GM18520 (cell line): Measurements from ENCODE around the gene TRIM37.
"Not testable (repeated sequence)": the region's sequence is repeated elsewhere in the genome, so short reads cannot be mapped to it uniquely, and the experiment has no call there.

ENCODE experiments used
- ATAC-seq: cut with Tn5 transposase; IDR thresholded peaks from one replicate; pipeline ENCODE4 v1.9.1; 2021; ENCODE audit not compliant: unreplicated experiment

The TRIM37 gene

DNA sequence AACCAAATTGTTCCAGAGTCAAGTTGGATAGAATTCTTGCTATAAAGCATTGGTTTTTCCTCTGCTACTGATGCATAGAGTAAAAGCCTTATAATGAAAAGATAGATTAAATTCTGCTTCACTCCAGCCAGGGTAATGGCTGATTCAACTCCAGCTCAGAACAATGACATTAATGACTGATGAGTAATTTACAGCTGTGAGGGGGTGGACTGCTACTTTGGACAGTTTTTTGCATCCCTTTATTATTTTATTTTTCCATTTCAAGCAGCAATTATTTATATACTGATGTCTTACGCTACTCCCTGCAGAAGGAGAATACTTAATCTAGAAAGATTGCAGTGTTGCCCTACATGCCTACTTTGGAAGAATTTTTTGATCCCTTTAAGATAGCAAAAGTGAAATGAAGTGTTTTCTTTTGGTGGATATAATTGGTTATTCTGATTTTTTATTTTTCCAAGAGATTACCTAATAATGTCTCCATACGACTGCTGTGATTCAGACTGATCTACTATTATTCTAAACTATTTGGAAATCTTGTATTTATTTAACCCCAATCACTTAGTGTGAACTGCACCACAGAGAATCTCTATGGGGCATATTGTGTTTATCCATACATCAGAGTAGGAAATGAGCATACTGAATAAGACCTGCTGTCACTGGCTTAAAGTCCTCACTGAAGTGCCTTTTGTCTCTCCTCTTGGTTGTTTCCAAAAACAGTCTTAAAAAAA is 149.5 kb downstream of the TRIM37 start:
- ATAC-seq: no peak

DNA sequence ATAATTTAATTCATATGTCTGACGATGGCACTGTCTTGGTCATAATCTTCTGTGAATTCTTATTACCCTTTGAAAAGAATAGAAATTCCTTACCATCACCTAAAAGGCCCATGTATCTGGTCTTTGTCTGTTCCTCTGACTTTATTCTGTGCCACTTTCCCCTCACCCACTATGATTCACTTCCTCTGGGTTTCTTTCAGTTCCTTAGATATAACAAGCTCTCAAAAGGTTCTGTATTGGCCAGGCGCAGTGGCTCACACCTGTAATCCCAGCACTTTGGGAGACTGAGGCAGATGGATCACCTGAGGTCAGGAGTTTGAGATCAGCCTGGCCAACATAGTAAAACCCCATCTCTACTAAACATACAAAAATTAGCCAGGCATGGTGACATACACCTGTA is 152.3 kb downstream of the TRIM37 start:
- ATAC-seq: not testable (repeated sequence)

DNA sequence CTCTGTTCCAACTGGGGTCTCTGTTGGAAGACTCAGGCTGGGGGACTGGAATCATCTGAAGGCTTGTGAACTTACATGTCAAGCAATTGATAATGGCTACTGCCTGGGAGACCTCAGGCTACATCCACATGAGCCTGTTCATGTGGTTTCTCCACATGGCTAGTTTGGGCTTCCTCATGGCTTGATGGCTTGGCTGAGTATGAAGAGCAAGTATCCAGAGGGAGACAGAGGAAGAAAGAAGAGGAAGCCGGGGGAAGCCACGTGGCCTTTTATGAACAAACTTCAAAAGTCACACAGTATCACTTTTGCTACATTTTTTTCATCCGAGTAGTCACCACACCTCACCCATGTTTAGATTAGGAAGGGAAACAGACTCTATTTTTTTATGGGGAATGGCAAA is 158.9 kb downstream of the TRIM37 start:
- ATAC-seq: no peak

DNA sequence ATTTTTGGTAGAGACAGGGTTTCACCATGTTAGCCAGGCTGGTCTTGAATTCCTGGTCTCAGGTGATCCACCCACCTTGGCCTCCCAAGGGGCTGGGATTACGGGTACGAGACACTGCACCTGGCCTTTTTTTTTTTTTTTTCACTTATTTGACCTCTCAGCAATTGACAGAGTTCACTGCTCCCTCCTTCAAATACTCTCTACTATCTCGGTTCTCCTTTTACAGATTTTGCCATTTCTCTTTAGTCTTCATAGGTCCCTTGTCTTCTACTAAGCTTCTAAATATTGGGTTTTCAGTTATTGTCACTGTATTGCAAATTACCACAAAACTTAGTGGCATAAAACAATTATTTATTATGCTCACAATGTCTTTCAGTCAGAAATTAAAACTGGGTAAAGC is 159.3 kb downstream of the TRIM37 start:
- no peak for ATAC-seq

DNA sequence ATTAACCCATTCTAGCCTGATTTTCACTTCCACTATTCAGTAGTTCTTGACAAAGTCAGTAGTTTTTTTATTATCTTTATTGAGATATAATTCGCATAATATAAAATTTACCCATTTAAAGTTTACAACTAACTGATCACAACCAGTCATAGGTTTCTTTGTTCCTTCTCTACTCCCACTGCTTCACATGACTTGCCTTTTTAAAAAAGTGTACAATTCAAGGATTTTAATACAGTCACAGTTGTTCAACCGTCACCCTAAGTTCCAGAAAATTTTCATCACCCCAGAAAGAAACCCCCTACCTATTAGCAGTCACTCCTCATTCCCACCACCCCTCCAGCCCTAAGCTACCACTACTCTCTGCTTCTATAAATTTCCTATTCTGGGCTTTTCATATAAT is 162.5 kb downstream of the TRIM37 start:
- ATAC-seq: no peak

GRCh38 chr17:58936295-58936694 is 170.4 kb downstream of the TRIM37 start:
- ATAC-seq: no peak

- ATAC-seq: no peak
Observed at GRCh38 chr17:58932956-58933355, 173.7 kb downstream of the TRIM37 start.
